ENCODE data around the gene C1orf21. TPM values are rescaled to one million over a fixed set of nuclear protein-coding genes. Genes with fewer than 3 reads are reported as not detected.

C1orf21 gene
- total and polyA plus RNA-seq, 2 donors (not counting 1 experiment from before 2014, with no cell fraction given) = 53.0 to 95.4 TPM

DNA sequence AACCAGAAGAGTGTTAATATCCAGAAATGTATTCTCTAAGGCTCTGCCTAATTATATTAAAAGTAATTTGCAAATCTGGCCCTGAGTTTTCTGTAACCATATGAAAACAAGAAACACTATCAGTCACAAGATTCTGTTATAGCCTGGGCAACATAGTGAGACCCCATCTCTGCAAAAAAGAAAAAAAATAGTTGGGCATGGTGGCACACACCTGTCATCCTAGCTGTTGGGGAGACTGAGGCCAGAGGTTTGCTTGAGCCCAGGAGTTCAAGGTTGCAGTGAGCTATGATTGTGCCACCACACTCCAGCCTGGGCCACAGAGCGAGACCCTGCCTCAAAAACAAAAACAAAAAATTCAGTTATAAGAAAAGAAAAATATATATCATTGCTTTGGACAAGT is 25.6 kb downstream of the C1orf21 start:
- H3K9me3 ChIP-seq (ENCODE audit: control insufficient read depth, insufficient read depth, low read depth, low read length) = no peaks in the 10 kb centered on the region
- no peak overlapping the region for H2AFZ ChIP-seq (ENCODE audit: low read length)
- H3K4me3 ChIP-seq (replicated peaks in 1 of 4; ENCODE audit: control extremely low read depth in 1 of 4, insufficient read depth in 1 of 4, low read depth in 3 of 4, low read length in 4 of 4) = no peak overlapping the region
- no peak for DNase-seq (ENCODE audit: low read depth in 2 of 2)
- H3K27ac ChIP-seq (ENCODE audit: insufficient read depth, low read length) = no peak overlapping the region
- no peaks in the 10 kb centered on the region for H4K20me1 ChIP-seq (ENCODE audit: control insufficient read depth, extremely low read depth, insufficient read depth, low read length)
- no peak overlapping the region for H3K4me2 ChIP-seq (ENCODE audit: extremely low read depth, insufficient read depth, low read length)
- H3K79me2 ChIP-seq (ENCODE audit: control insufficient read depth, insufficient read depth, low read length) = peaks cover 16% of the 10 kb centered on the region
- peaks cover 7% of the 10 kb centered on the region for H3K4me1 ChIP-seq (ENCODE audit: control insufficient read depth, extremely low read depth, insufficient read depth, low read length)
- no peak overlapping the region for H3K9ac ChIP-seq (ENCODE audit: insufficient read depth, low read length)
- H3K27me3 ChIP-seq (ENCODE audit: control insufficient read depth, insufficient read depth, low read length) = no peaks in the 10 kb centered on the region
- no peaks in the 10 kb centered on the region for H3K36me3 ChIP-seq (ENCODE audit: control insufficient read depth, insufficient read depth, low read length)
- TF ChIP-seq, protein P1, sequence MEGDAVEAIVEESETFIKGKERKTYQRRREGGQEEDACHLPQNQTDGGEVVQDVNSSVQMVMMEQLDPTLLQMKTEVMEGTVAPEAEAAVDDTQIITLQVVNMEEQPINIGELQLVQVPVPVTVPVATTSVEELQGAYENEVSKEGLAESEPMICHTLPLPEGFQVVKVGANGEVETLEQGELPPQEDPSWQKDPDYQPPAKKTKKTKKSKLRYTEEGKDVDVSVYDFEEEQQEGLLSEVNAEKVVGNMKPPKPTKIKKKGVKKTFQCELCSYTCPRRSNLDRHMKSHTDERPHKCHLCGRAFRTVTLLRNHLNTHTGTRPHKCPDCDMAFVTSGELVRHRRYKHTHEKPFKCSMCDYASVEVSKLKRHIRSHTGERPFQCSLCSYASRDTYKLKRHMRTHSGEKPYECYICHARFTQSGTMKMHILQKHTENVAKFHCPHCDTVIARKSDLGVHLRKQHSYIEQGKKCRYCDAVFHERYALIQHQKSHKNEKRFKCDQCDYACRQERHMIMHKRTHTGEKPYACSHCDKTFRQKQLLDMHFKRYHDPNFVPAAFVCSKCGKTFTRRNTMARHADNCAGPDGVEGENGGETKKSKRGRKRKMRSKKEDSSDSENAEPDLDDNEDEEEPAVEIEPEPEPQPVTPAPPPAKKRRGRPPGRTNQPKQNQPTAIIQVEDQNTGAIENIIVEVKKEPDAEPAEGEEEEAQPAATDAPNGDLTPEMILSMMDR (conservative IDR thresholded peaks at IDR 0.05 in 1 of 2, IDR thresholded peaks at IDR 0.05 in 1 of 2; ENCODE audit: low read depth in 1 of 2, low read length in 2 of 2) = no peak

DNA sequence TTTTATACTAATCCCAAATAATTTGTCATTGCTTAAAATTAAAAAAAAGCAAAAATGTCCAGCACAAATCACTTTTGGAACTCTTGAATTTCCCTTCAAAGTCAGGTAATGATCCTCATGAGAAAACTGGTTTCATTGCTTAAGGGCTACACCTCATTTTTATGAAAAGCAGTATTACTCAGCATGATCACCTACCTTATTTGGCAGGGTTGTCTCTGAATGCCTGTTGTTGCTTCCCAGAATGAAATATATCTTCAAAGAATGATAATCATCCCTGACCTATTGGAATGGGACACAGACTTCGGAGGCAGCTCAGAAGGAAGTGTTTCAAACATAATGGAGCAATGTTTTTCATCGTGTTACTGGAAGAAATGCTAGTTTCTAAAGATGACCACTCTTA is 29.7 kb downstream of the C1orf21 start:
- Histone ChIP-seq H4K20me1 (ENCODE audit: control insufficient read depth, extremely low read depth, insufficient read depth, low read length) (no peaks in the 10 kb centered on the region), H3K9ac (ENCODE audit: insufficient read depth, low read length) (no peak overlapping the region), H3K9me3 (ENCODE audit: control insufficient read depth, insufficient read depth, low read depth, low read length) (no peaks in the 10 kb centered on the region), H3K27me3 (ENCODE audit: control insufficient read depth, insufficient read depth, low read length) (no peaks in the 10 kb centered on the region), H3K4me2 (ENCODE audit: extremely low read depth, insufficient read depth, low read length) (no peak overlapping the region), H3K79me2 (ENCODE audit: control insufficient read depth, insufficient read depth, low read length) (peaks cover 29% of the 10 kb centered on the region), H3K27ac (ENCODE audit: insufficient read depth, low read length) (no peak overlapping the region), H3K4me1 (ENCODE audit: control insufficient read depth, extremely low read depth, insufficient read depth, low read length) (peaks cover 4% of the 10 kb centered on the region), H2AFZ (ENCODE audit: low read length) (no peak overlapping the region), H3K4me3 (replicated peaks in 1 of 4; ENCODE audit: control extremely low read depth in 1 of 4, insufficient read depth in 1 of 4, low read depth in 3 of 4, low read length in 4 of 4) (no peak overlapping the region), H3K36me3 (ENCODE audit: control insufficient read depth, insufficient read depth, low read length) (no peaks in the 10 kb centered on the region)
- DNase-seq (ENCODE audit: low read depth in 2 of 2) = peak in 1 of 2 donors; percentile 18
- TF ChIP-seq EZH2 (IDR thresholded peaks at IDR 0.05; ENCODE audit: low read length, missing control alignments) = no peak
- TF ChIP-seq, protein P1 (conservative IDR thresholded peaks at IDR 0.05 in 1 of 2, IDR thresholded peaks at IDR 0.05 in 1 of 2; ENCODE audit: low read depth in 1 of 2, low read length in 2 of 2) = no peak

DNA sequence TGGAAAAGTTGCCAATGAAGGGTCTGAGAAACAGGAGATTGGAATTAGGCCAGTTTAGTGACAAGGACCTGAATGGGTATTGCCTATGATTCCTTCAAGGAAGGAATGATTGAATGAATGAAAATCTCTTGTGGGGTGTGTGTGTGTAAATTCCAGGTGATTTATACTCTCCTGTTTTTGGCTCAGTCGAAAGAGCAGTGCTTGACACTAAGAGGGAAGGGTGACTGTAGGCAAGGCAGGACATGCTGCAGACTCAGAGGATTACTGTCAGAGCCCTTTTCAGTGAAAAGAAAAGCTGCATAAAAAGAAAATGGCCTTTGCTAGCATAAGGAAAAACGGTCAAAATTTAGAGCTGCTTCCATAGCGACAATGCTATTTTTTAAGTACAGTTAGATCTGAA is 30.1 kb downstream of the C1orf21 start:
- peaks cover 27% of the 10 kb centered on the region for H3K79me2 ChIP-seq (ENCODE audit: control insufficient read depth, insufficient read depth, low read length)

More for the DNA sequence above, 30.1 kb downstream of the C1orf21 start:
- TF ChIP-seq, protein P1 (conservative IDR thresholded peaks at IDR 0.05 in 1 of 2, IDR thresholded peaks at IDR 0.05 in 1 of 2; ENCODE audit: low read depth in 1 of 2, low read length in 2 of 2) = no peak
- no peak for TF ChIP-seq EZH2 (IDR thresholded peaks at IDR 0.05; ENCODE audit: low read length, missing control alignments)
- Histone ChIP-seq H3K4me1 (ENCODE audit: control insufficient read depth, extremely low read depth, insufficient read depth, low read length) (peaks cover 4% of the 10 kb centered on the region), H3K4me3 (replicated peaks in 1 of 4; ENCODE audit: control extremely low read depth in 1 of 4, insufficient read depth in 1 of 4, low read depth in 3 of 4, low read length in 4 of 4) (no peak overlapping the region), H3K27me3 (ENCODE audit: control insufficient read depth, insufficient read depth, low read length) (no peaks in the 10 kb centered on the region), H4K20me1 (ENCODE audit: control insufficient read depth, extremely low read depth, insufficient read depth, low read length) (no peaks in the 10 kb centered on the region), H3K36me3 (ENCODE audit: control insufficient read depth, insufficient read depth, low read length) (no peaks in the 10 kb centered on the region), H3K9ac (ENCODE audit: insufficient read depth, low read length) (no peak overlapping the region), H3K9me3 (ENCODE audit: control insufficient read depth, insufficient read depth, low read depth, low read length) (no peaks in the 10 kb centered on the region), H3K27ac (ENCODE audit: insufficient read depth, low read length) (no peak overlapping the region), H3K4me2 (ENCODE audit: extremely low read depth, insufficient read depth, low read length) (no peak overlapping the region), H2AFZ (ENCODE audit: low read length) (no peak overlapping the region)
- DNase-seq (ENCODE audit: low read depth in 2 of 2) = no peak

All from fibroblast of lung (primary cell).